Measurements from ENCODE around the gene ARL2BP.

The ARL2BP gene

GRCh38 chr16:57282510-57283213 is 37.6 kb downstream of the ARL2BP start:
- DNase-seq (ENCODE audit: low spot score), result no peak
- peak; percentile 32 for FAIRE-seq

GRCh38 chr16:57283214-57283958 is 38.3 kb downstream of the ARL2BP start:
- no peak for DNase-seq (ENCODE audit: low spot score)
- FAIRE-seq, result no peak

GRCh38 chr16:57283959-57284208 is 38.8 kb downstream of the ARL2BP start:
- DNase-seq (ENCODE audit: low spot score), result no peak
- FAIRE-seq, result no peak

GRCh38 chr16:57284209-57284951 is 39.3 kb downstream of the ARL2BP start, which contains the start of gene PLLP:
PLLP (minus strand) TSS chr16:57284672; CDS start chr16:57284540, 132 bp downstream.
- DNase-seq (ENCODE audit: low spot score), result peak; percentile 83
- no peak for FAIRE-seq

- FAIRE-seq, result no peak
- DNase-seq (ENCODE audit: low spot score), result no peak
Measured at GRCh38 chr16:57284952-57285363, 39.9 kb downstream of the ARL2BP start.

GRCh38 chr16:57285379-57285778 is 40.3 kb downstream of the ARL2BP start:
- no peak for DNase-seq (ENCODE audit: low spot score)
- FAIRE-seq, result no peak

- FAIRE-seq (no peak), DNase-seq (ENCODE audit: low spot score) (no peak)
Measured at GRCh38 chr16:57289391-57290257, 44.6 kb downstream of the ARL2BP start.

- FAIRE-seq (no peak), DNase-seq (ENCODE audit: low spot score) (no peak)
Measured at GRCh38 chr16:57297856-57298255, 52.8 kb downstream of the ARL2BP start.

- peak; percentile 63 for DNase-seq (ENCODE audit: low spot score)
- no peak for FAIRE-seq
Measured at GRCh38 chr16:57299009-57299718, 54.1 kb downstream of the ARL2BP start.

- no peak for FAIRE-seq
- peak; percentile 87 for DNase-seq (ENCODE audit: low spot score)
Measured at GRCh38 chr16:57299719-57300386, 54.8 kb downstream of the ARL2BP start.

- peak; percentile 77 for FAIRE-seq
- DNase-seq (ENCODE audit: low spot score), result peak; percentile 96
Measured at GRCh38 chr16:57300387-57301125, 55.5 kb downstream of the ARL2BP start.

- DNase-seq (ENCODE audit: low spot score) (no peak), FAIRE-seq (no peak)
Measured at GRCh38 chr16:57301126-57301817, 56.2 kb downstream of the ARL2BP start.

Measured in urothelium cell line (cell line).